HTR-8/SVneo (cell line): ENCODE results near the gene PRR33.
A peak's percentile ranks its signal among the peaks of the same experiment; 100 is the strongest.
"Not testable (repeated sequence)": the region's sequence is repeated elsewhere in the genome, so short reads cannot be mapped to it uniquely, and the experiment has no call there.

Experiments used
- DNase-seq: peaks from one replicate; pipeline ENCODE4 v3.0.0; 2011; ENCODE audit warnings: low spot score, mixed read lengths; ENCODE audit not compliant: insufficient read length
- FAIRE-seq: peaks from 2 replicates; lab custom pipeline; 2011; peaks lifted over from hg19 to GRCh38; lab: Jason Lieb, UNC

Gene PRR33

GRCh38 chr11:1879342-1879940, 12.3 kb downstream of the PRR33 start:
- FAIRE-seq: no peak
- DNase-seq: no peak

DNA sequence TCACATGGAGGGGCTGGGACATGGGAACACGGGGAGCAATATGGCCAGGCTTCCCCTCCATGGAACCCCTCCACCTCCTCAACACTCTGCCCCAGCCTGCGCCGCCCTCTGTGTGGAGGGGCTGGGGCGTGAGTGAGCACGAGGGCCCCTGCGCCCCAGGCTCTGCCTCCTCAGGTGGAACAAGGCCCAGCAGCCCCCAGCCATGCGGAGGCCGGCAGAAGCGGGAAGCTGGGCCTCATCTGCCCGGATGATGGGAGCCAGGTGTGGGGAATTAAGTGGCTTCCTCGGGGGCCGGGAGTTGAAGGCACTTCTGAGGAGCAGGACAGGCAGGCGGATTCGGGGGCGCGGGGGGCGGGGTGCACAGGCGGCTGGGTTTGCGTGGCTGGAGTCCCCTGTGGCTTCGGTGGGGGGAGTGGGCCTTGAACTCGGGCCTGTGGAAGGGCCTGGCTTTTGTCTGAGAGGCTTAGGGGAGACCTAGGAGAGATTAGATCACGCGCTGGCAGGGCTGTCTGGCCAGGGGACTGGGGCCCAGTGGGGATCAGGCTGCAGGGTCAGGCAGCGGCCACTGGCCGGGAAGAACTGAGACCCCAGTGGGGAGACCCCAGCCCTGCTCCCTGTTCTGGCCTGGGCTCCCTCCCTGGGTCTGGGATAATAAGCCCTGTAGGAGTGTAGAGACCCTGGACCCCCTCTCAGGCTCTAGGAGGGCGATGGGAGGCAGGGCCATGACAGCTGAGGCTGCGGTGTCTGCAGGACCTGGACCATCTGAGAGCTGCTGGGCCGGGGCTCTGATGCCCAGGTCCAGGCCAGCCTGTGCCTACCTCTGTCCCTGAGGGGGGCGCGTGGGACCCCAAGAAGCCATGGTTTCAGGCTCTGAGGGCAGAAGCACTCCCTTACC, 13.3 kb downstream of the PRR33 start:
- FAIRE-seq (no peak), DNase-seq (no peak)

GRCh38 chr11:1877211-1878136, 14.2 kb downstream of the PRR33 start:
- no peak for FAIRE-seq
- no peak for DNase-seq

GRCh38 chr11:1876361-1877063, 15.2 kb downstream of the PRR33 start:
- DNase-seq (peak; percentile 35), FAIRE-seq (peak; percentile 46)

- FAIRE-seq, DNase-seq: not testable (repeated sequence)
Observed at GRCh38 chr11:1875851-1876301, 15.8 kb downstream of the PRR33 start.

DNA sequence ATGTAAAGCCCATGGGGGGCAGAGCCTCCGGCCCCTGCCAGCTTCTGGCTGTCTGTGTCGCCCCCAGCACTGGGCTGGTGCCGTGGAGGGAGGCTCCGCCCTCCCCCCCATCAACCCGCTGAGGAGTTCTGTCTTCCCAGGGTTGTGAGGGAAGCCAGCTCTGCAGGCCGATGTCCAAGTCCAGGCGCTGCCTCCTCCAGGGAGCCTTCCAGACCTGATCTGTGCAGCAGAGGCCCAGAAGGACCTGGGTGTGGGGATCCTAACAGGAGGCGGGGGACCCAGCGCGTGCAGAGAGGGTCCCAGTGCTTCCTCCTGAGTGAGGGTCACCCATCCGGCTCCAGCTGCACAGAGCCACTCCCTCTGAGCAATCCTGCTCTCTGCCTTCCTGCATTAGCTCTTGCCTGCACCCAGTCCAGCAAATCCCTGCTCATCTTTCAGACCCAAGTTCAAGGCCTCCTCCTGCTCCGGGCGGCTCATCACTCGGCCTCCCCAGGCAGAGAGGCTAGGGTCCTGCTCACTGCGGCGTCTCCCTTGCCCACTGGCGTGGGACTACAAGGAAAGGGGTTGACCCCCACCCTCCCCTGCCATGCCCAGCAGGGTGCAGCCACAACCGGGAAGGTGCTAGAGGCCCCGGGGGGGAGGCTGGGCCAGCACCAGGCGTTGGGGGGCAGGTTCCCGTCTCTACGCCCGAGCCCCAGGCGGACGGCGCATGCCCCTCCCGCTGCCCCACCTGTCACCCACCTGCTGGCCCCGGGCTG, 16.4 kb downstream of the PRR33 start:
- no peak for FAIRE-seq
- no peak for DNase-seq

GRCh38 chr11:1874441-1875092, 17.1 kb downstream of the PRR33 start:
- DNase-seq, FAIRE-seq: not testable (repeated sequence)

DNA sequence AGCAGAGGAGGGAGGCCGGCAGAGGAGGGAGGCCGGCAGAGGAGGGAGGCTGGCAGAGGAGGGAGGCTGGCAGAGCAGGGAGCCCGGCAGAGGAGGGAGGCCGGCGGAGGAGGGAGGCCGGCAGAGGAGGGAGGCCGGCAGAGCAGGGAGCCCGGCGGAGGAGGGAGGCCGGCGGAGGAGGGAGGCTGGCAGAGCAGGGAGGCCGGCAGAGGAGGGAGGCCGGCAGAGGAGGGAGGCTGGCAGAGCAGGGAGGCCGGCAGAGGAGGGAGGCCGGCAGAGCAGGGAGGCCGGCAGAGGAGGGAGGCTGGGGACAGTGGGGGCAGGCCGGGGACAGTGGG, 17.9 kb downstream of the PRR33 start:
- FAIRE-seq, DNase-seq: not testable (repeated sequence)

- DNase-seq (no peak), FAIRE-seq (no peak)
Observed at GRCh38 chr11:1873048-1873812, 18.5 kb downstream of the PRR33 start.

GRCh38 chr11:1872267-1872985, 19.3 kb downstream of the PRR33 start:
- DNase-seq (no peak), FAIRE-seq (no peak)

DNA sequence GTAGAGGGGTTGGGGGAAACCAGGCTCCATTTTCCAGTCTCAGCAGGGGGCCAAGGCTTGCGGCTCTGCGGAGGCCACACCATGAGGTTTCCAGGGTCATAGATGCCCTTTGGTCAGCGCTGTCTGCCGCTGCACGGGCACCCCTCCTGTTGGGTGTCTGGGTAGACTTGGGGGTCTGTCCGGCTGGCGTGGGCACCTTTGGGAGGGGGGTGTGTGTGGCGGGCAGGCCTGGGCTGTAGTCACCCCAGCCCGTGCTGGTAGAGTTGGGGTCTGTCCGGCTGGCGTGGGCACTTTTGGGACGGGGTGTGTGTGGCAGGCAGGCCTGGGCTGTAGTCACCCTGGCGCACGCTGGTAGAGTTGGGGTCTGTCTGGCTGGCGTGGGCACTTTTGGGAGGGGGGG, 20.2 kb downstream of the PRR33 start:
- FAIRE-seq (no peak), DNase-seq (no peak)

GRCh38 chr11:1870721-1871466, 20.8 kb downstream of the PRR33 start:
- FAIRE-seq (no peak), DNase-seq (no peak)

- no peak for DNase-seq
- FAIRE-seq: no peak
Observed at GRCh38 chr11:1870326-1870696, 21.4 kb downstream of the PRR33 start.

DNA sequence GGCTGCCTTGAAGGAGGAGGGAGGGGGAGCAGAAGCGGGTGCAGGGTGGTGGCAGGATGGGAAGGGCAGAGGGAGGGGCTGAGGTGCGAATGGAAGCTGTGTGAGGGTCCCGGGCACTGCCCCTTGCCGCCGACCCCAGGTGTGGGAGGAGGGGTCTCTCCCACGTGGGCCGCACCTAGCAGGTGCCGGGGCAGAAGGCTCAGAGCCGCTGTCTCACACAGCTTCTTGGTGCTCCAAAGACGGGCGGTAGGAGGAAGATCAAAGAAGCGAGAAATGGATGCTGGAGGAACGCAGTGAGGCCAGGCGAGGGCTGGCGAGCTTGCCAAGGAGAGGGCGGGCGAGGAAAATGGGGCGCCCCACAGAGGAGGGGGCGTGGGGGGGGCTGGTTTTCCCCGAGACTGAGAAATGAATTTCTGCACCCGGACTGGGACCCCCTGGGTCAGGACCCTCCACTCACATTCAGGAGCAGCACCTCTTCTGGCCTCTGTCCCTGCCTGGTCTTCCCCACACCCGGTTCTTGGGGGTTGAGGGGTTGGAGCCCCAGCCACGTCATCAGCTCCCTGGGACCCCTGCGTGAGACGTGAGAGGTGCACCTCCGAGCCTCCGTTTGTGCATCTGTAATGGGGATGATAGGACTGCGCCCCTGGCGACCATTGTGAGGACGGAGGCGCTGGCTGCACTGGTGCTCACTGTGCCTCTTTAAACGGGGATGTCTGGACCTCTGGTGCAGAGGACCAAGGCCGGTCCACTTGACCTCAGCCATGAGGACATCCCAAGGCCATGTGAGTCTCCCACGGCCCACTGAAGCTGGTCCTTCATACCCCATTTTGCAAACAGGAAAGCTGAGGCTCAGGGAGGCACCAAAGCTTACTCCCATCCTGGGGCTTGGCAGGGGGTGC, 22.0 kb downstream of the PRR33 start:
- DNase-seq (no peak), FAIRE-seq (no peak)

GRCh38 chr11:1868636-1869291, 22.9 kb downstream of the PRR33 start:
- no peak for DNase-seq
- FAIRE-seq: no peak
